Activated CD8-positive, alpha-beta memory T cell treated with anti-CD3 and anti-CD28 coated beads for 4 hours (primary cell): ENCODE measurements around the gene CFHR4.
"Not testable (repeated sequence)": the region's sequence is repeated elsewhere in the genome, so short reads cannot be mapped to it uniquely, and the experiment has no call there.

ENCODE experiments used
- DNase-seq, 2 donors: peaks; one replicate each; pipeline ENCODE4 v3.0.0-alpha.2; 2020; ENCODE audit warnings: low read depth in 2 of 2

CFHR4 gene

GRCh38 chr1:196941474-196941873 is 53.6 kb downstream of the CFHR4 start:
- DNase-seq, result not testable (repeated sequence)

GRCh38 chr1:196943568-196943967 is 55.7 kb downstream of the CFHR4 start, which contains the start of gene CFHR2:
CFHR2 (plus strand) TSS chr1:196943738; CDS start chr1:196943881, 143 bp downstream.
- not testable (repeated sequence) for DNase-seq

- DNase-seq, result no peak
Observed at GRCh38 chr1:196951711-196952394, 64.0 kb downstream of the CFHR4 start.

GRCh38 chr1:196954778-196955177 is 66.9 kb downstream of the CFHR4 start:
- DNase-seq, result no peak

GRCh38 chr1:196955926-196956325 is 68.1 kb downstream of the CFHR4 start:
- no peak for DNase-seq

- no peak for DNase-seq
Observed at GRCh38 chr1:196960854-196961253, 73.0 kb downstream of the CFHR4 start.
